Cerebellar nuclear complex (tissue), 1 donor: ENCODE data around the gene MVB12B.

ENCODE experiments used
- DNase-seq, 2 experiments: peaks; one replicate each; lab custom pipeline; 2025; lab: John Stamatoyannopoulos, UW

MVB12B gene

GRCh38 chr9:126505697-126506346 is 179.2 kb downstream of the MVB12B start:
- DNase-seq, result no peak

DNA sequence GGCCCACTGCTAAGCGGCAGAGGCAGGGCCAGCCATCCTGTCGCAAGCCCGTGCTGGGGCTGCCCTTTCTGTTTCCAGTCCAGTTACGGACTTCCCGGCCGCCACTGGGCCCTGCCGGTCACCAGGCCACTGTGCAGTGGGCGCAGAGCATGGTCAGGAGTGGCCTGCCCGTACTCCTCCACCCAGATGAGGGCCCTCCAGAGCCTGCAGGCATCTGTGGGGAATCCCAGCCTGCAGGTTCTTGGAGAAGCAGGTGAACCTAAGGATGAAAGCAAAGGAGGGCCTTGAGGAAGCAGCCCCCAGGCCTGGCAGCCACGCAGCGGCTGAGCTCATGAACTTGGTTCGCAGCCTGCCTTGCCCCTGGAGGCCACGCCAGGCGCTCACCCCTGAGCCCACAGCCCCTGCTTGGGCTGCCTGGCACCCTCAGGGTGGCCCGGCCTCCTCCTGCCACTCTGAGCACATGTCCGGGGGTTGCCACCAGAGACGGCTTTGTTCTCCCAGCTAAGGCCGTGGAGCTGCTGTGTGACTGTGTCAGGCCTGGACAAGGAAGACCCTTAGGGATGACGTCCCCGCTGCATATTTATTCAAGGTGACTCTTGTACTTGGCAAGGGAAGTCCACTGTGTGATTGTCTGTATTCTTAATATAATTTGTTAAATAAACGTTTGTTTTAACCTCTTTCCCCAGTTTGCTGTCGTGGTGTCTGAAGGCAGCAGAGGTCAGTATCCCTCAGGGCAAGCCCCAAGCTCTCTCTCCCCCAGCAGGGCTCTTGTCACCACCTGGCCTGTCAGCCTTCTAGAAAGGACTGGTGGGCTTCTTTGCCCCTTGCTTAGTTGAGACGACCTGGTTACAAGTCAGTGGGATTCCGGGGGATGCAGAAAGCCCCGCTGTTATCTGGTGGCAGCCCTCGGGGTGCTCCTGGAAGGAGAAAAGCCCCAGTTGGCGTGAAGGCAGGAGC is 180.0 kb downstream of the MVB12B start:
- DNase-seq, result no peak

DNA sequence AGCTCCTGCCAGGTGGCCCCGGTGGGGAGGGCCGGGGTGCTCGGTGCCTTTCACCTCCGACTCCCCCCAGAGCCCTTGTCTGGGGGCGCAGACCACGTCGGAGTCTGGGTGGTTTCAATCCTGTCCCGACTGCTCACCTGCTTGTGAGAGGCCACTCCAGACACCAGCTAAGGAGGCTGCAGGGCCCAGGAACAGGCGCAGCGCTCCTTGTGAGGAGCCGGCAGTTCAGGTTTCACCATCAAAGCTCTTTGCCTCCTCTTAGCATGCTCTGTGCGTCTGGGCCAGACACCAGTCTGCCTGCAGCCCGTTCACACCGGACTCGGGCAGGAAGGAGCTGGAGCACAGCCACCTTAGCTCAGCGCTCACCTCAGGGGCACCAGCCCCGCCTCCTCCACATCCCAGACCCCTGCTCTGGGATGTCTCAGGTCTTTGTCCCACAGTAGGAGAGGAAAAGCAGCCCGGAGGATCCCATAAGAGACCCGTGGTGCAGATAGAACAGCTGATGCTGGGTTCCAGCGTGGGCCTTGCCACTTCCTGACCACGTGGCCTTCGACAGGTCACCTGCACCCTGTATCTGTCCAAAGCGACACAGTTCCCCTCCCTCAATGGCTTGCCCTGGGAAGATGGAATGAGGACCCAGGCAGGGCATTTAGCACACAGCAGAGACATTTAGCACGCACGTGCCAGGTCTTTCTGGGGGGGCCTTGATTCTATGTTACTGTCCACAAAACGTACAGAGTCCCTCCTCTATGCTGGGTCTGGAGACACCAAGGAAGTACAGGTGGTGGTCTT is 180.9 kb downstream of the MVB12B start:
- DNase-seq, result no peak

DNA sequence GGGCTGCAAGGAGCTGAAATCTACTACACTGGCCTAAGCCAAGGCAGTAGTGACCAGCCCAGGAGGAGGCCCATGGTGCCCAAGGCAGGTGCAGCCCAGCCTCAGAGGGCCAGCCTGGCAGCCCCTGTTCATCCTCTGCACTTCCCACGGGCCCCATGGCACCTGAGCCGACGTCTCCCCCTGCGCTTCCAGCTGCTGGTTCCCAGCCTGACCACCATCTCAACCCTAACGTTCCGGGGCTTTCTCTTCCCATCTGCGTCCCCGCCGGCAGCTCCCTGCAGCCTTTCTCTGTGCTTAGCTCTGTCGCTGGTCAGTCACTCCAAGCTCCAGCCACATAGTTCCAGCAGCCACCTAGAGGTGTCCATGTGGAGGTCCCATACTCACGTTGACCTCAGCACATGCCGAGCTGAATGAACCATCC is 181.6 kb downstream of the MVB12B start:
- DNase-seq, result no peak

GRCh38 chr9:126508928-126509327 is 182.3 kb downstream of the MVB12B start:
- DNase-seq, result no peak

GRCh38 chr9:126509718-126510117 is 183.1 kb downstream of the MVB12B start:
- DNase-seq, result no peak

GRCh38 chr9:126510564-126510963 is 183.9 kb downstream of the MVB12B start:
- DNase-seq, result no peak

- DNase-seq, result no peak
Measured at GRCh38 chr9:126511411-126511810, 184.8 kb downstream of the MVB12B start.

DNA sequence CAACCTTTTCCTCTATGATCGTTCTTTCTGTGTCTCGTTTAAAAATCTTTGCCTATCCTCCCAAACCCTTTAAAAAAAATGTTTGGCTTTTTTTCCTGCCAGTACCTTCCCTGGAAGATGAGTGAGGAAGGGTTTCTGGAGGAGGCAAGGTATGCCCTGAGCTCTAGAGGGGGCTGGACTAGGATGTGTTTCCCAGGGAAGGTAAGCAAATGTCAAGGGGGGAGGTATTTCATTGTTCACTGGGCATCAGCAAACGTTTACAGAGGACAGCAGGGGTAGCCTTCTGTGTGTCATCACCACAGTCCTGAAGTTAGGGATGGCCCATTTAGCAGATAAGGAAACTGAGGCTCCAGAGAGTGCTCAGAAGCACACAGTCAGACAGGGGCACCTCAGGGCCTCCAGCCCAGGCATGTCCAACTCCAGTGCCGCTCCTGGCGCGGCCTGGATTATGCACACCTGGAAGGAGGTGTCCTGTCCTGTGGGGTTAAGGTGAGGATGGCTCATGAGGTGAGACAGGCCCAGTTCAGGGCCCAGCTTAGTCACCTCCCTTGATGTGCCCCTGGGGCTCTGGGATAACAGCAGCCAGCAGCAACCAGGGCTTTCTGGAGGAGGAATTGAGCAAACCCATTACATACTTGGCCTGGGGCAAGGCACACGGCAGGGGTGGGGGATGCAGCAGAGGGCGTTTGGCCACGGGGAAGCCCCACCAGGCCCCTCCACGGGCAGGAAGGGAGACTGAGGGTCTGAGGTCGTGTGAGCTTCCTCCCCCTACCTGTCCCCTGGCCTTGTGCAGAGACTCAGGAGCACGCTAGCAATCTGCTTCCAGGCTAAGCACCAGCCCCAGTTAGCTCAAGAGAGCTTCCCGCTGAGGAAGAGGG is 186.8 kb downstream of the MVB12B start:
- DNase-seq, result no peak

GRCh38 chr9:126514037-126514821 is 187.6 kb downstream of the MVB12B start:
- DNase-seq, result no peak

- DNase-seq, result no peak
Measured at GRCh38 chr9:126515001-126515872, 188.6 kb downstream of the MVB12B start.

DNA sequence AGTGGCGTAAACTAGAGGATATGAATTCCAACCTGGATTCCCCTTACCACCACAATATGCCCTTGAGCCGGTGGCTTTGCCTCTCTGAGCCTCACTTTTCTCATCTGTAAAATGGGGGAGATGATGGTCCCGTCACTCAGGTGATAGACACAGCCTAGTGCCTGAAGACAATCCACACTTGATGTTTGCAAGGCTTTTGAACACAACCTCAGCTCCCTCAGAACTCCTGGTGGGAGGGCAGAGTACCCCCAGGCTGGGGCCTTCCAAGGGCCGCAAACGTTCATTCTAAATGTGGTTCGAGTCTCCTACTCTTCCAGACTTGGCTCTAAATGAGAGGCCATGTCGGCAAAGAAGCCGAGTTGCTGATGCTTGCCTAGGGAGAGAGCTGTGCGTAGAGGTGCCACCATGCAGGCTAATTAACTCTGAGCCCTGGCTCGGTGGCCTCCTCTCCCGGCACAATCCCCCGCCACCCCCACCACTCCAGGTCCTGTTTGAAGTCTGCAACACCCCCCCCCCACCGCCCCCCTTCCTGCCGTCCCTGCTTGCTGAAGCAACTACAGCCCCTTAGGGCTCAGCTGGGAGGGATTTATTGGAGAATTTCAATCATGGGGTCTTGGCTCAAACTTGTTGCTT is 189.4 kb downstream of the MVB12B start:
- DNase-seq, result no peak

DNA sequence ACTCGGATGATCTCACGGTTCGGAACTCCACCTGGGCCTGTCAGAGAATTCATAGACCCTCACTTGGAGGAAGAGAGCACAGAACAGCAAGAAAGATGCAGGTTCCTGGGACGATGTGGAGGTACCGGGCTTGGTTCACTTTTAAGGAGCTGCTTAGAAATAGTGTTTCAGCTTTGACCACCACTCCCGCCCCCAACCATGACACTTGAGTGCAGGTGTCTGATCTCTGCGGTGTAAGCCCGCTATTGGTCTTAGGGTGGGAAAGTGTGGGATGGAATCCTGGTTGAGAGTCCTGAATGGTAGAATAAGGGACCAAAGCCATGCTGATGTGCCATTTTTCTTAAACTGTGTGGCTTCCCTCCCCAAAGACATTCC is 189.9 kb downstream of the MVB12B start:
- DNase-seq, result no peak

DNA sequence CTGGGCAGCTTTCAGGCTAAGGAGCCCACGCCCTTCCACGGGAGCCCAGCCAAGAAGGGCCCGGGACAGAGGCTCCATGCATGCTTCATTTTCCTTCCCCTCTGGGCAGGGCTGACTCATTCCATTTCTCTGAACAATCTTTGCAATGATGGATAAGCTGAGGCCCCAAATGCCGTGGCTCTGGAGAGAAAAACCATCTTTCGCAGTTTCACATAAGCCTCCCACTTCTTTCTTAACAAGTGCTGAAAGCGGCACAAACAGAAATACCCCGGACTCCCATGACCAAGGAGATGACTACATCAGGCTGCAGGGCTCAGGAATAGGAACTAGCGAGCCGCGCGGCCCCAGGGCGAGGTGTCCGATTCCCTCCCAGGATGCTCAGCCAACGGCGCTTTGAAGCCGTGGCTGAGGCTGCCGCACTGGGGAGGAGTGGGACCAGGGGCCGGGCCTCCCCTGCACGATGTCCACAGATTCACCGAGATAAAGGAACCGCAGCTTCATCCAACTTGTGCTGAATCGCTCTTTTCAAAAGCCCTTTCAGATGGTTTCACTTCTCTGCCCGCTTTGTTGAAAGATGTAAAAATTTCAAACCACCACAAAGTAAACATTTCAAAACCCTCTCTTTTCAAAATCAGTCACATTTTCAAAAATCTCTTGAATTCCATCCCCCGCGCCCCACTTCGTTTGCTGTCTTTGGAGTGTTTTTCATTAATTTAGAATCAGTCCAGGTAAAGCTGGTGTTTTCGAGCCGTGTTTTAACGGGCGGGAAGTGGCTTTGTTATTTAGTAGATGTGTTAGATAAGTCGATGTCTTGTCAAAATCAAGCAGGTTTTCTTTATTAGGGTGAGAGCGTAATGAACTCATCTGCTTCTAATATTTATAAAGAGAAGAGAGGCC is 190.6 kb downstream of the MVB12B start:
- no peak for DNase-seq

GRCh38 chr9:126517833-126518356 is 191.3 kb downstream of the MVB12B start:
- no peak for DNase-seq

- DNase-seq, result no peak
Measured at GRCh38 chr9:126518763-126519162, 192.1 kb downstream of the MVB12B start.

DNA sequence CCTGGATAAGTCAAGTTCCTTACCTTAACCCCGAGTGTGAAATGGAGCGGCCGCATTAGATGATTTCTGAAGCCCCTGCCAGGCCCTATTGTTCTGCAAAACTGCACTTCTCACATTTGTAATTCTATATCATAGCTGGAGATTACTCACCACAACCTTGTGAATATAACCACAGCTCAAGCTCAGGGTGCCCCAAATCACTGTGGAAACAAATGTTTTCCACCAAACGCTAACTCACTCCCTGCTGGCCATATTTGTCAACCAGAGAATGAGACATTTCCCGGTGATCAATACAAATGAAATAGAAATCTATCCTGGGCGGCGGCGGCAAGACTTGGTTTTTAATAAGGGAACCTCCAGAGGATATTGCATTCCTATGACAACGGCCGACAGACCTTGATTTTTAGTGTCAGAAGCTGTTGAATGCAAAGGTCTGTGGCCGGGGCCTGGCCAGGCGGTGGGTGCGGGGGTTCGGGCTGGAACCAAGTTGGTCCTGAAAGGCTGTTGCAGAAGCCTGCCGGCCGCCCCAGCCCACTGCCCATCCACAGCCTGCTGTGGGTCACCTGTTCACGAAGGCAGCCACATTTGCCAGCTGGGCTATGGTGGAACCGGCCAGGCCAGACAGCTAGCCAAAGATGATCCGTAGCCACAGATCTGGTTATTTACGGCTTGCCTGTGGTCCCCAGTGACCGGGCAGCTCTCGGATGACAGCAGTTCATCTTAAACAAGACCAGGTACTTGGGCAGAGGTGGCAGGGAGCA is 193.2 kb downstream of the MVB12B start:
- no peak for DNase-seq
